ENCODE data around the gene NHERF1.

GRCh38 chr17:74744349-74744713 lies 4.1 kb upstream of the NHERF1 start:
- TF ChIP-seq CTCF (IDR thresholded peaks at IDR 0.05), result no peak
- TF ChIP-seq POLR2AphosphoS5 (IDR thresholded peaks at IDR 0.05), result no peak

Measured in prostate gland (tissue), 2 donors.